Inferior parietal cortex (tissue), 1 donor: ENCODE results near the gene MYRF.

ENCODE experiments used
- DNase-seq: peaks from one replicate; pipeline ENCODE4 v3.0.0-alpha.2; 2016; ENCODE audit errors: extremely low spot score

The MYRF gene

DNA sequence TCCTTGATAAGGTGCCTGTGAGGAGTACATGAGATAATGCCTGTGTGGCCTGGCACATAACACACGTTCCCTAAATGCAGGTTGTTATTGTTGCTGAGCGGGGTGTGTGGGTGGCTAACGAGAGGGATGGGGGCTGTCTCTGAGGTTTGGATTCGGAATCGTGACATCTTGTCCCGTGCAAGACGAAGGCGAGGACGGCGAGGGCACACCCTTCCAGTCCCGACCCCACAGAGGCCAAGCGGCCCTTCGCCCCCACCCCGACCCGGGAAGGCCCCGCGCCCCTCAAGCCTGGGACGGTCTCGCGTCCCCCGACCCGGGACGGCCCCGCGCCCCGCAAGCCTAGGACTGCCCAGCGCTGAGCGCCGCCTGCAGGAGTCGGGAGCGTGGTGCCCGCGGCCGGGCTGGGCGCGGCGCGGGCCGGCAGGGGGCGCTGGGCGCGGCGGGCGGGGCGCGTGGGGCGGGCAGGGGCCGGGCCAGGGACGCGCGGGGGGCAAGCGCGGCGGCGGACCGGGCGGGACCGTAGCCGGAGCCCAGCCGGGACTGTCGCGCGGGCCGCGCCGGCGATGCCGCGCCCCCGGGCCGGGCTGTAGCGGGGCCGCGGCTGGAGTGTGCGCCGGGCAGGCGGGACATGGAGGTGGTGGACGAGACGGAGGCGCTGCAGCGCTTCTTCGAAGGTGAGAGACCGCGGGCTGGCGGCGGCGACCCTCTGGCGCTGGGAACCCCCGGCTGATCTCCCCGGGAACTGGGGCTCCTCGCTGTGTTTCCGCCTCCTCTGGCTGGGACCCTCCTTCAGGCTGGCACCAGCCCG, at the start of gene MYRF:
TSS of gene MYRF (plus strand) at position 520 of the 808 bp plus-strand sequence. CDS start at position 629, 109 bp downstream.
- no peak for DNase-seq

DNA sequence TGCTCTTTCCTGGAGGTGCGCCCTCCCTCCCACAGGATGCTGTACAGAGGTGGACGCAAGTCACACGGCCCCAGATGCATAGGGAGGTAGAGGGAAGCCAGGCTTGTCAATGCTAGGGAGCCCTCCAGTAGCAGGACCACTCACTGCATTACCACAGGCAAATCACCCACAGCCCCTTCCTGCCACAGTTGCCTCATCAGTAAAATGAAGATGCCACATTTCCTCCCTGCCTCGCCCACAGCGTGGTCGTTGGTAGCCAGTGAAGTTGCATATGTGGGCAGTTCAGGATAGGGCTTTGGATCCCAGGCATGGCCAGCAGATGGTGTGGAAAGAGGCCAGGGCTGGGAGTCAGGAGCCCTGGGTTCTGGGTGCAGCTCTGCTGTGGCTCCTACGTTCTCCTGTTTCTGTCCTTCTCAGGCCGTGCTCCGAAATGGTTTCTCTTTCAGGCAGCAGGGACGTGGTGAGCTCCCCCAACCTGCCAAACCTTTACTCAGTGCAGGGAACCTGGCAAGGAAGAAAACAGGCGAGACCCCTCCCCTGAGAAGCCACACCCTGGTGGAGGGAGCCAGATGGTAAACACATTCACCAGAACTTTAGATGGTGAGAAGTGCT, 49.6 kb upstream of the MYRF start:
- DNase-seq: no peak

DNA sequence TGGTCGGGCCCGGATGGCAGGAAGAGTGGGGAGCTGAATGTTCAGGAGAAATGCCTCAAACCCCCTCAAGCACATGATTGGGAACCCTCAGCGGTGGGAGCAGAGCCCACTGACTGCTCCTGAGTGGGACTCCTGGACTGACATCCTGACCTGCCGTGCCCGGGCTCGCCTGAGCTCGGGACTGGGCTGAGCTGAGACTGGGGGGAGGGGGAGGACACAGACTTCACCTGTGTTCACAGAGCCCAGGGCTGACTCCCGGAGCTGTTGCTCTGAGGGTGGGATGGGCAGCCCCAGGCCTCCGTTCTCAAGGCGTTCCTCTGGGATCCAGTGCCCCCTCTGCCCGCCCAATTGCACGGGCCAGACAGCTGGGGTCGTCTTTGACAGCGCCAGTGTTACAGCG, 47.6 kb upstream of the MYRF start:
- DNase-seq: no peak

DNA sequence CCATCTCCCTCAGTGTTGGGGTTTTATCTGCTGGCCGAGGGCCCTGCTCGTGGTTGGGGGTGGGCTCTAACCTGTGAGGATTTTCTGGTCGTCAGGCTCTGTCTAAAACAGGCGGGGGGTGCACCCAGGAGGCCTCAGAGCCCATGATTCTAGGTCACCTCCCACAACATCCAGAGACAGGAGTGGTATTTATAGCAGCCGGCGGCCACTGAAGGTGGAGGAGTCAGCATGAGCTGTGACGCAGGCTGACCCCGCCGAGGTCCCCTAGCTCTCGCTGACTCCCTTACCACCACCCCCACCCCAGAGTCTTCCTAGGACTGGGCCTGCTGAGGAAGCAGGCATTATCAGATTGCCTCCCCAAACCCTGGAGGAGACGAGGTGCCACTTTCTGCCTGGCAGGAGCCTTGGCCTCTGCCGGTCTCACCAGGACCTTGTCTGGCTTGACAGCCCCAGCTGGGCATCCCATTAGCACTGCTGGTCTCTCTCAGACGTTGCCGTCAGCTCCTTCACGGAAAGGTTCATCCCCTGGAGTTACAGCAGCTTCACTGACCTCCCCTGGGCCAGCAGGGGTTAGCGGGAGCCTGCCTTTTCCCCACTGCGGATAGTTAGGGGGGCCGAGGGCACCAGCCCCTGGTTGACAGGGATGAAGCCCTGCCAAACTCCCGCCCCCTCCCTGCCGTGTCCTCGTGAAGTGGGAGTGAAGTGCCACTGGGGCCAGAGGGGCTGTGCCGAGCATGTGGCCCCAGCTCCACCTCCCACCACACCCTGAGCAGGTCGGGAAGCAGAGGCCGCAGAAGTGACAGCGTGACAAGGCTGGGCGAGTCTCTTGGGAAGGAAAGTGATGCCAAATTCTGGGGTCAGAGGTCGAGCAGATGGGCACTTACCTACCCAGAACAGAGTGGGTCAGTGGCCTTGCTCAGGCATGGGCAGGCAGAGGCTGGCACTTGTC, 45.7 kb upstream of the MYRF start:
- no peak for DNase-seq

DNA sequence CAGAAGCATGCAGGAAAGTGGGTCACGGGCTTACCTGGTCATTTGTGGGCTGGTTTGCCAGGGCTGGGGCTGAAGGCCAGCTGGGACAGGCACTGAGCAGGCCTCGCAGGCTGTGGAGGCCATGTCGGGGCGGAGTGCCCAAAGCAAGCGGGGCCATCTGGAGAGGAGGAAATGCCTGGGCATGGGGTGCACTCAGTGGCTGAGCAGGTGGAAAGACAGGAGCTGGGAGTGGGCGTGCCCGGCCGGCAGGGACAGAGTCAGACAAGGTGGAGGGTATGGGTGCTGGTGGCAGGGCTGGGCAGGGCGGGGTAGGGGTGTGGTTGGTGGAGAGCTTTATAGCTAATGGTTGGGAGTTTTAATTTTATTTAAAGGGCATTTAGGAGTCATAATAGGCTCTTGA, 44.9 kb upstream of the MYRF start:
- DNase-seq: no peak

DNA sequence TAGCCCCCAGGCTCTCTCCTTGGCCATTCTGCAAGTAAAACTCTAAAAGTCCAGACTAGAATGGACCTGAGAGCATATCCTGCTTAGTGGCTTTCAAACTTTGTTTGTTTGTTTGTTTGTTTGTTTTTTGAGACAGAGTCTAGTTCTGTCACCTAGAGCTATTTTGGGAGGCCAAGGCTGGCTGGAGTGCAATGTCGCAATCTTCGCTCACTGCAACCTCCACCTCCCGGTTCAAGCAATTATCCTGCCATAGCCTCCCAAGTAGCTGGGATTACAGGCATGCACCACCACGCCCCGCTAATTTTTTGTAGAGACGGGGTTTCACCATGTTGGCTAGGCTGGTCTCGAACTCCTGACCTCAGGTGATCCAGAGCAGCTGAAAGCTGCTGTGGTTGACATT, 43.3 kb upstream of the MYRF start:
- DNase-seq: no peak

DNA sequence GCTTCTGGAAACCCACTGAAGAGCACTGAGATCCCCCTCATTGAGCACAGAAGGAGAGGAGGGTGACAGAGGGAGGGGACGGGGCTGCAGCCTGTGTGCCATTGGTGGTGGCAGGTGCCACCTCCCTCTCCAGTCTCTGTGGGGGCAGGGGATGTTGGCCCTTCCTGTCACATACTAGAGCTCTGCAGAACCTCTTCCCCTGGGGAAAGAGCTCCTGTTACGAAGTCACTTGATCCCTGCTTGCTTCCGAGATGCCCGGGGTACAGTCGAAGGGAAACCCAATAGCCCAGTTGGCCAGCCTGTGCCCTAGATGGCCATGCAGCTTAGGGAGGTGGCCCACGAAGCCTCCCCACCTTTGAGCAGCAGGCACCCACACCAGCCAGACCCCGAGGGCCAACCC, 42.9 kb upstream of the MYRF start:
- no peak for DNase-seq

DNA sequence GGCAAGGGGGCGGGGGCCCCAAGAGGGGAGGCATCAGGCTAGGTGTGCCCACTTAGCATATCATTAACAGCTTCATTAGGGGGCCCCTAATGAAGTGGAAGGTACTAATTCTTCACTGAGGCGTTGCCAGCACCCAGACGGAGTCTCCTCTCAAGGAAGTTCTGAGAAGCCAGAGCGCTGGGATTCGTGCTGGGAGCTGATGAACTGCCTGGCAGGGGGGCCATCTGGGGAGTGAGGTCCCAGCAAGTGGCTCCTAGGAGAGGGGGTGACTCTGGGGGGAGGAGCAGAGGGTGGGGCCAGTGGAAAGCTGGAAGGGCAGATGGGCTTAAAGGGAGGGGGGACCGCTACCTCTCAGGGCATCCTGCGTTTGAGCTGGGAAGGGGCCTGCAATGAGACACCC, 42.4 kb upstream of the MYRF start:
- no peak for DNase-seq

DNA sequence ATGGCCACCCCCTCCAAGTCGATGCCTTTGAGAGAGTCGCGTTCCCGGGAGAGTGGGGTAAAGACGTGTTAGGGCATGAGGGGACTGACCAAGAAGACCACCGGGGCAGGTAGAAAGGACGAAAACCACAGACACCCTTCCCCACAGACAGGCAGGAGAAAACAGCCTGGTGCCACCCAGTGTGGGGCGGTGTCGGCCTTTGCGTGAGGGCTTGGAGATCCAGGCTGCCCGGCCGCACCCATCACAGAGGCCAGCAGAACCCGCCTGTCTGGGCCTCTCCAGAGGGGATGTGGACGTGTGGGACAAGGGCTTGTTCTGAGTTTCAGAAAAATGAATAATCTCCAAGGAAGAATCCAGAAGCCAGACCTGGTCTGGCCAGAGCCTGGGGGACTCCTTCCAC, 41.4 kb upstream of the MYRF start:
- no peak for DNase-seq

DNA sequence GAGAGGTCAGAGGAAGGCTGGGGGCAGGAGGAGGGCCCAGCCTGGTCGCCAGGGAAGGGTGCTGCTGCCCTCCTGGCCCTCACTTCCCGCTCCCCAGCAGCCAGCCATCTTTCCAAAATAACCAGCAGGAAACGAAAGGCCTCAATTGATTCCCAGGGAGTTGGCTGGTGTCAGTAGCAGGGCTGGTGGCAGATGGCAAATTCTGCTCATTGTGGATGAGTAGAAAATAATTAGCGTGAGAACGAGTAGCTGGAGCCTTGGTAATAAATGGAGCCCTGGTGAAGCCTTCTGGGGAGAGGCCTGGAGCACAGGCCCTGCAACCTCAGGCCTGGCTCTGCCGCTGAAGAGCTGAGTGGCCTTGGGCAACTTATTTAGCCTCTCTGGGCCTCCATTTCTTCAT, 40.9 kb upstream of the MYRF start:
- no peak for DNase-seq

DNA sequence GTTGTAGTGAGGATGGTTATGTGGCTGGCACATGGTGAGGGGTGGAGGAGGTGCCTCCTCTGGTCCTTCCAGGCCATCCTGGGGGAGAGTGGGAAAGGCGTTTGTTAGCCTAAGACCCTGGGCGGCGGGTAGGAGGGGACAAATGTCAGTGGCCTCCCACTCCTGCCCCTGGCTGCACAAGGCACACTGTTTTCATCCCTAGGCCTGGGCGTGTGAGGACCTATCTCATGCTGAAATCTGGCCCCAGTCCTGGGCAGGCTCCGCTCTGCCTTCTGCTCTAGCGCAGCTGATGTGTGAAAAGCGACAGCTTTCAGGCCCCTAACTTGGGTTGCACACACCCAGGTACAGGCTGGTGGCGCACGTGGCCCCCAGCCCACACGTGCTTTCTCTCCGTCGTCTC, 40.1 kb upstream of the MYRF start:
- no peak for DNase-seq

DNA sequence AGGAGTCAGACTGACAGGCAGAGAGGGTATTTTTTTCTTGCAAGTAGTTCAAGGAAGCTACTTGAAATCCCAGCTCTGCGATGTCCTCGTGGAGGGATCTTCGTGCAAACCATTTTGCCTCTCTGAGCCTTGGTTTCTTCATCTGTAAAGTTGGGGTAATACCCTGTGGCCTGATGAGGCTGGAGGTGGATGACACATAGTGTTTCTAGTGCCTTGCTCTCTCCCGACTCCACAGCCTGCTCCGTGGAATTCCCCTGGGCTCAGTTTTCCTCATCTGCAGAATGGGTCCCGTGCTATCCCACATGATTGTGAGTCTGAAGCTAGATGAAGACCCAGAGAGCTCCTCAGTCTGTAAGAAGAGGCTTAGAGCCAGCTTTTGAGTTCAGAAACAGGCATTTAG, 39.6 kb upstream of the MYRF start:
- no peak for DNase-seq

DNA sequence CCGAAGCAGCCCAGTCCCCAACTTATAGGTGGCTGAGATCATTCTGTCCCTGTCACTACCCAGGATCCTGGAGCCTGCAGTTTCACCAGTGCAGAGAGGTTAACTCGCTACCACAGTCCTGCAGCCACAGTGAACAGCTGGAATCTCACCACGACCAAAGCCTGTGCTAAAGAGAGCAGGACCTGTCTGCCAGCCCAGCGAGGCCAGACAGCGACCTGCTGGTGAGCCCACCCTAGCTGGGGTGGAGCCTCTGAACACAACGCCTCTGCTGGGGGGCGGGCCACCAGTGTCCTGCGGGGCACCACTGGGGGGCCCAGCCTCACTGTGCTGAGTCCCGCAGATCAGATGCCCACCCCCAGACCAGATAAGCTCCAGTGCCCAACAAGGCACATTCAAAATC, 39.0 kb upstream of the MYRF start:
- no peak for DNase-seq

DNA sequence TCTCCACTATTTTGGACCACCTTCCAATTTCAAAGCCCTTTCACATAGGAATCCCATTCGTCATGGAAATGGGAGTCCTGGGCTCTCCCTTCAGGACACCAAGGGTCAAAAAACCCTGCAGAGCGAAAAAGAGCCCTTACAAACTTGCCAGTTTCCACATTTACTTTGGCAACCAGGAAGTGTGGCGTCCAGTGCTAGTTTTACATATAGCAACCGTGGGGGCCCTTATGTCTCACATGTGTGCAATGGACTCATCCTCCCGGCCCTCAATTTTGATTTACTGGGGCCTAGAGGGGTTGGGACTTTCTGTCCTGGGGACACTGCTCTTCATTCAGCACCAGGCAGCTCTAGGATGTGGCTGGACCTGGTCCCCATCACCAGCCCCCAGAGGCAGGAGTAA, 38.5 kb upstream of the MYRF start:
- no peak for DNase-seq

DNA sequence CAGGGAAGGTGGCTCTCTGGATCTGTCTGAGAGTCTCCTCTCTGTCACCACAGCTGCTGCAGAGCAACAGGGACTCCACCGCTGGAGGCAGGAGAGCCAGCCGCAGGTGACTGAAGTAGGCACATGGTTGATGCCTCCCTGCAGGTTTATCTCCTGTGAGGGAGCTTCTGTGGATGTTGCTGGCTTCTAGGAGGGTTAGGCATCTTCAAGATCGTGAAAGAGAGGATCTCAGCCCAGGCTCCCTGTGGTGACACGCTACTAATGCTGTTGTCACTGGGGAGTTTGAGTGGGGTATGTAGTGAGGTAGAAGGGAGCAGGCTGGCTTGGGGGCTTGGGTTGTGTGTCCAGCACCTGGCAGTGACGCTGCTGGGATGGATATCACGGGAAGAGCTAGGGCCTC, 38.1 kb upstream of the MYRF start:
- no peak for DNase-seq

DNA sequence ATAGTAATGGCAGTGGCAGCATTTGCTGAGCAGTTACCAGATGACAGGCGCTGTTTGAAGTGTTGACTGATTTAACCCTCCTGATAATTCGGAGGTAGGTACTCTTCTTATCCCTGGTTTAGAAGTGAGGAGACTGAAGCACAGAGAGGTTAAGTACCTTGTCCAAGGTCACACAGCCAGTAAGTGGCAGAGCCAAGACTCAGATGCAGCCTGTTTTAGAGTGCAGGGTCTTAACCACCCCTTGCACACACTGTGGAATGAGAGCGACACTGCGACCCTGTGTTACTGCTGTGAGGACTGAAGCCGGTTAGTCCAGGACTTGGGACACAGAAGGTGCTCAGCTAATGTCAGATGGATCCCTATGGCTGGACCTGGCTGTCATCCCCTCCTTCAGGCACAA, 37.5 kb upstream of the MYRF start:
- DNase-seq: no peak

DNA sequence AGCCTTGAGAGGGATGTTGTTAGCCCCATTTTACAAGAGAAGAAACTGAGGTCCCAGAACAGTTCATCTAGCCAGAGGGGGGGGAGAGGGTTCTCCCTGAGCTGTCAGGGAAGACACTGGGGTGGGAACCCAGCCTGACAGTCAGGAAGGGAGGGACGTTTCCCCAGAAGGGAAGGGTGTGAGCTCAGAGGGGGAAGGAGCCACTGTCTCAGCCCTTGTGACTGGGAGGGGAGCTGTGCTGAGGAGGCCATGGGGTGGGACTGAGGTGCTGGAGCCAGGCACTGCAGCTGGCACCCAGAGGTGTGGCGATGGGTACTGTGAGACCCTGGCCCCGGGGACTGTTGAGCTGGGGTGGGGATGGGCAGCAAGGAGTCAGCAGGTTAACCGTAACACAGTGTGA, 36.6 kb upstream of the MYRF start:
- no peak for DNase-seq

DNA sequence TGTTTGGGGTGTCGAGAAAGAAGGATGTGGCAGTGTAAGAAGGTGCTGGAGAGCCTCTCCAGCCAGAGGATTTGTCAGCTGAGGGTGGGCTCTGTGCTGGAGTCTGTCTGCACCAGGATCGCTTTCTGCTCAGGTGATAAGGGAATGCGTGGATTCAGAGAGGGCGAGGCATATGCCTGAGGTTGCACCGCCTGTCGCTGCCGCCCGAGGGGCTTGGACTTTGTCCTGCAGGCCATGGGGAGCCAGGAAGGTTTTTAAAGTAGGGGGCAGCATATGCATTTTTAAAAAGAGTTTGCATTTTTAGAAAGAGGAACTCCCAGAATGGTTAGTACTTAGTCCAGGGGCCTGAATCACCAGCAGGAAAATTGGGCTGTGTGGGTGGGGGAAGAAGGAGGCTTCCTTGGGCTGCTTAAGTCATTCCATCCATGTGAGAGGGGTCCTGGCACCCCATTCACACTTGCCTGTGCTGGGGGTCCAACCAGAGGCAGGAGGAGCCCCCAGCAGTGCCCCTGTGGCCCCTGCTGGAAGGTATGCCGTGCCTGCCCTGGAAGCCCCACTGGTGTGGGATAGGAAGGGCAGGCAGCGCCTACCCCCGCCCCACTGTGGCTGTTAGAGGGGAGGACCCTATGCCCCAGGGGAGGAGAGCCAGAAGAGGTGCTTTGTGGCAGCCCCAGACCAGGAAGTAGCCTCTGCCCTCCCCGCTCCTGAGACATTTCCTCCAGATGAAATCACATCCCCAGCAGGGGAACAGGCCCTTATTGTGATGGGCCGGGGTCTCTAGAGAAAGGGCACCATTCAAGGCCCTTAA, 35.8 kb upstream of the MYRF start:
- DNase-seq: no peak

DNA sequence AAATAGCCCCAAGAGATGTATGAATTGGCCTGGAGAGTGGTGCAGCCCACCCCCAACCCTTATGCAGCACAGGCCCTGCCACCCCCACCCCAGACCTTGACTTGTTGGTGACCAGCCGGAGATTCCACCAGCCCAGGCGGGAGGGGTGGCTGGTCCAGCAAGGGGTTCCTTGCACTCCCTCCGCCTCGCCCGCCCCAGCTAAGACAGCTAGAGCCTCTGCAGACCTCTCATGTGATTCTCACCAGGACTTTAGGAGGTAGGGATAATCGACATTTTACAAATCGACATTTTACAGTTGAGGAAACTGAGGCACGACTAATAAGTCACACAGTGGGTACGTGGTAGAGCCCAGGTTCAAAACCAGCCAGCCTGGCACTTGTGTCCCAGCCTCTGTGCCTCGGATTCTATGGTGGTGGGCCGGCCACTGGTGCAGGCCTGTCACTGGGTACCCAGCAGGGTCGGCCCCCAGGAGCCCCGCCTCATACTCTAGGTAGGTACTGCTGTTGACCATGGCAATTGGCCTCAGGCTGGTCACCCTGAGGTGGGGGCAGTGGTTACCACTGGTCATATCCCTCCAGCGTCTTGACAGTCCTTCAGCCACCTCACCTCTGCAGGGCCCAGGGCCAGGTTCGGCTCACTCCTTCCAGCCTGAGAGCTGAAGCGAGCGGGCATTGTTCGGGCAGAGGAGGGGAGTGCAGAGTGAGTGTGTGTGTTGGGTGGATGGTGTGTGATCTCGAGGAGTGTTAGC, 35.0 kb upstream of the MYRF start:
- DNase-seq: no peak

DNA sequence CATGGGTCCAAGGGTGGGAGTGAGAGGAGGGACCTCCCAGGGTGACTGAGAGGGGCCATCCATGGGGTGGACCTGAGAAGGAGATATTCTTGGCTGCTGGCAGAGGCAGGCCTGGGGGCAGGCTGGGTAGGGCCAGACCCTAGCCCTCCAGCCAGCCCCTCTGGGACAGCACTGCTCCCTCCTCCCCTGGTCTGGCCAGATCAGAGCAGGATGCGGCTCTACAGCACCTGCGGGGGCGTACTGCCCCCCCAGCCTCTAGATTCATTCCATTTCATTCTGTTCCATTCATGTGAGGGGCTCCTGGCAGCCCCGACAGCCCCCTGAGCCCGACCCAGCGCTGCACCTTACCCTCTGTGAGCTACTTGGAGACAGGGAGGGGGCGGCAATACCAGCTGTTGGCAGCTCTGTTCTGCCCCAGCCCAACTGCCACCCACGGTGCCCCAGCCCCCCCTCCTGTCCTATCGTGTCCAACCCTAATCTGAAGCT, 34.3 kb upstream of the MYRF start:
- no peak for DNase-seq
